Measurements from ENCODE around the gene C2orf78.

DNA sequence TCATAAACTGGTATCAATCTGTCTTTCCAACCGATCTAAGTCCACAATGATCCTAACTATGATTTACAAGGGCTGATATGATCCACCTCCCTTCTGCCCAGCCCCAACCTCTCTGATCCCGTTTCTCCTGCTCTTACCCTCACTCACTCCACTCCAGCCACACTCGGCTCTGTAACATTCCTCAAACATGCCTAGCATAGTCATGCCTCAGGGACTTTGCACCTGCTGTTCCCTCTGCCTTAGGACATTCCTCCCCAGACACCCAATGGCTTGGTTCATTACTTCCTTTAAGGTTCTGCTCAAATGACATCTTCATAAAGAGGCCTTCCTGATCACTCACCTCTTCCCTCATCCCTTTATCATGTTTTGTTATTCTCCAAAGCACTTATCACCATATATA lies 13.3 kb upstream of the C2orf78 start:
- TF ChIP-seq, protein P1, sequence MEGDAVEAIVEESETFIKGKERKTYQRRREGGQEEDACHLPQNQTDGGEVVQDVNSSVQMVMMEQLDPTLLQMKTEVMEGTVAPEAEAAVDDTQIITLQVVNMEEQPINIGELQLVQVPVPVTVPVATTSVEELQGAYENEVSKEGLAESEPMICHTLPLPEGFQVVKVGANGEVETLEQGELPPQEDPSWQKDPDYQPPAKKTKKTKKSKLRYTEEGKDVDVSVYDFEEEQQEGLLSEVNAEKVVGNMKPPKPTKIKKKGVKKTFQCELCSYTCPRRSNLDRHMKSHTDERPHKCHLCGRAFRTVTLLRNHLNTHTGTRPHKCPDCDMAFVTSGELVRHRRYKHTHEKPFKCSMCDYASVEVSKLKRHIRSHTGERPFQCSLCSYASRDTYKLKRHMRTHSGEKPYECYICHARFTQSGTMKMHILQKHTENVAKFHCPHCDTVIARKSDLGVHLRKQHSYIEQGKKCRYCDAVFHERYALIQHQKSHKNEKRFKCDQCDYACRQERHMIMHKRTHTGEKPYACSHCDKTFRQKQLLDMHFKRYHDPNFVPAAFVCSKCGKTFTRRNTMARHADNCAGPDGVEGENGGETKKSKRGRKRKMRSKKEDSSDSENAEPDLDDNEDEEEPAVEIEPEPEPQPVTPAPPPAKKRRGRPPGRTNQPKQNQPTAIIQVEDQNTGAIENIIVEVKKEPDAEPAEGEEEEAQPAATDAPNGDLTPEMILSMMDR (IDR thresholded peaks at IDR 0.05; ENCODE audit: borderline replicate concordance, extremely low read depth, low read length, poor library complexity, severe bottlenecking) = no peak
- no peak for TF ChIP-seq EZH2 (IDR thresholded peaks at IDR 0.05; ENCODE audit: borderline replicate concordance, low read depth, low read length, severe bottlenecking)
